LNCaP clone FGC (cell line): Measurements from ENCODE around the gene LTBP2.

ENCODE experiments used
- DNase-seq: peaks from one replicate; pipeline ENCODE4 v3.0.0-alpha.2; 2011; ENCODE audit warnings: low read depth
- H3K4me3 ChIP-seq: 2 replicates; pipeline ENCODE4 v1.5.1; 2011; ENCODE audit warnings: mild to moderate bottlenecking, low read depth, low read length, control low read depth
- TF ChIP-seq, protein P1 (sequence below): IDR thresholded peaks from 2 replicates; pipeline ENCODE4 v1.5.1; 2012; ENCODE audit warnings: mild to moderate bottlenecking; ENCODE audit not compliant: control insufficient read depth, insufficient read depth; ENCODE audit errors: extremely low read depth

Gene LTBP2

DNA sequence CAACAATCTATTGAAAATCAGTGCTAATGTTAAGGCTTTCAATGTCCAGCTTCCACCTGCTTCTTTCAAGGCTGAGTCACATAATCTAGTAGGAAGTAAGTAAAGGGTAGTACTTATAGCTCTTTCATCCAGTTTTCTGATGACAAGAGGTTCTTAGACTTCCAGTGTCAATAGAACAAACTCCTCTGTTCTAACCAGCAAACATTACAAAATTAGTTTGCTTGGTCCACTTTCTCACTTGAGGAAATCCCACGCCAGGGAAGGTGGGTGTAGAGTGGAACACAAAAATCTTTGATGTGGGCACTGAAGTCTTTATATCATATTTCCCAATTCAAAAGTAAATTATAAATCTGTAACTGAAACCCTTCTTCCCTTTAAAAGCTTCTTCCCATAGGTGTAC lies 121.6 kb downstream of the LTBP2 start:
- DNase-seq, result no peak
- TF ChIP-seq, protein P1, sequence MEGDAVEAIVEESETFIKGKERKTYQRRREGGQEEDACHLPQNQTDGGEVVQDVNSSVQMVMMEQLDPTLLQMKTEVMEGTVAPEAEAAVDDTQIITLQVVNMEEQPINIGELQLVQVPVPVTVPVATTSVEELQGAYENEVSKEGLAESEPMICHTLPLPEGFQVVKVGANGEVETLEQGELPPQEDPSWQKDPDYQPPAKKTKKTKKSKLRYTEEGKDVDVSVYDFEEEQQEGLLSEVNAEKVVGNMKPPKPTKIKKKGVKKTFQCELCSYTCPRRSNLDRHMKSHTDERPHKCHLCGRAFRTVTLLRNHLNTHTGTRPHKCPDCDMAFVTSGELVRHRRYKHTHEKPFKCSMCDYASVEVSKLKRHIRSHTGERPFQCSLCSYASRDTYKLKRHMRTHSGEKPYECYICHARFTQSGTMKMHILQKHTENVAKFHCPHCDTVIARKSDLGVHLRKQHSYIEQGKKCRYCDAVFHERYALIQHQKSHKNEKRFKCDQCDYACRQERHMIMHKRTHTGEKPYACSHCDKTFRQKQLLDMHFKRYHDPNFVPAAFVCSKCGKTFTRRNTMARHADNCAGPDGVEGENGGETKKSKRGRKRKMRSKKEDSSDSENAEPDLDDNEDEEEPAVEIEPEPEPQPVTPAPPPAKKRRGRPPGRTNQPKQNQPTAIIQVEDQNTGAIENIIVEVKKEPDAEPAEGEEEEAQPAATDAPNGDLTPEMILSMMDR, result no peak
- no peak overlapping the region for H3K4me3 ChIP-seq

- no peak for DNase-seq
- H3K4me3 ChIP-seq, result no peak overlapping the region
These were observed 123.1 kb downstream of the LTBP2 start for GRCh38 chr14:74488786-74489397.

GRCh38 chr14:74486164-74486563 lies 125.9 kb downstream of the LTBP2 start:
- no peak overlapping the region for H3K4me3 ChIP-seq
- TF ChIP-seq, protein P1, result no peak
- DNase-seq, result no peak

More at GRCh38 chr14:74488786-74489397, 123.1 kb downstream of the LTBP2 start:
- TF ChIP-seq, protein P1, result no peak

DNA sequence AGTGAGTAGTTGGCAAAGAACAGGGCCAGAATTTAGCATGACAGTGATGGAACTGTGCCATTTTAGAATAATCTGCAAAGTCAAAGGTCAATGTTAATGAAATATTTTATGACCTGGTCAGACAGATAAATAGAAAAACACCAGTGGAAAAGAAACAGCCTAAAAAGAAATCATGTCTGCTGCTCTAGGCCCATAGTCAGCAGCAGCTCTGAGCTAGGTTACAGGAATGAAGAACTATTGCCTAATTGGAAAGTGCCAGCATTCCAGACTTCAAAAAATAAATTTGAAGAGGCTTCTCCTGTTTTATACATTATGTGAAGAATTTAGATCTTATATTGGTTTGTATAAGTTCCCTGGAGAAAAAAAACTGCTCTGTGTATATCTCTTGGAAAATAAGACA lies 128.7 kb downstream of the LTBP2 start:
- no peak for DNase-seq
- TF ChIP-seq, protein P1, result no peak
- no peak overlapping the region for H3K4me3 ChIP-seq

DNA sequence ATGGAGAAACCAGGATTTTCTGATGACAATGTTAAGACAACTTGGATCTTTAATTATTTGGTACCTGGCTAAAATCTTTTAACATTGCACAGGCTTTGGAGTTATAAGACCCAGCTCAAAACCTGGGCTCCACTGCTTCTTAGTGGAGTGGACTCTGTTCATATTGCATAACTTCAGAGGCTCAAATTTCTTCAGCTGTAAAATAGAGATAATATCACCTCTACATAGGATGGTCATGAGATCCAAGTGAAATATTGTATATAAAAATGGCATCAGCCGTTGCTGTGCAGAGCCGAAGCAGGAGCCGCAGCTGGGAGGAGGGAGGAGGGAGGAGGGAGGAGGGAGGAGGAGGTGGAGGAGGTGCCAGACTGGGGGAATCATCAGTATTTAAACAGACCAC lies 129.5 kb downstream of the LTBP2 start:
- no peak for DNase-seq
- H3K4me3 ChIP-seq, result no peak overlapping the region

GRCh38 chr14:74480046-74480445 lies 132.0 kb downstream of the LTBP2 start:
- DNase-seq, result no peak
- no peak overlapping the region for H3K4me3 ChIP-seq
- TF ChIP-seq, protein P1, result no peak

More for the DNA sequence above, 129.5 kb downstream of the LTBP2 start:
- TF ChIP-seq, protein P1, result no peak
